GM19372 (cell line): Measurements from ENCODE around the gene APOH.

Experiments
- ATAC-seq: cut with Tn5 transposase; IDR thresholded peaks from one replicate; pipeline ENCODE4 v1.9.1; 2021; ENCODE audit warnings: mild to moderate bottlenecking, low read depth, moderate library complexity; ENCODE audit not compliant: unreplicated experiment

The APOH gene

DNA sequence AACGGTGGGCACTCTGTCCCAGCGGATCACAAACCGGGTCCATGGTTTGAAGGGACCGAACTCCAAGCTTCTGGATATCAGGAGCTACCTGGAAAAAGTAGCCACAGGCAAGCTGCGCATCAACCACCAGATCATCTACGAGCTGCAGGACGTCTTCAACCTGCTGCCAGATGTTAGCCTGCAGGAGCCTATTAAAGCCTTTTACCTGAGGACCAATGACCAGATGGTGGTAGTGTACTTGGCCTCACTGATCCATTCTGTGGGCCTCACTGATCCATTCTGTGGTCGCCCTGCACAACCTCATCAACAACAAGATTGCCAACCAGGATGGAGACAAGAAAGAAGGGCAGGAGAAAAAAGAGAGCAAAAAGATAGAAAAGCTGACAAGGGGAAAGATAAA lies 31.0 kb downstream of the APOH start:
- no peak for ATAC-seq

DNA sequence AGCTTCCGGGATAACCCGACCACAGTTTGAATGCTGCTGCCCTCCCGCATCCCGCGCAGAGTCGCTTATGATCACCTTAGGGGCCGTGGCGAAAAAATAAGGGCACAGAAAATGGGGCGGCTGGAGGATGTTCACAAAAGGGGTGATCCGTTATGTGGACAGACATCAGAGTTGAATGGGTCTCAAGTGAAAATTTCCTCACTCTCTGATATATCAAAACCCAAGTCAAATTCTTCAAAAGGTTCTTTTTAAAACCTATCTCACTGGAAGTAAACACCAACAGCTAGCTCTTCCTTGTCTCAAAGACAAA lies 36.9 kb downstream of the APOH start:
- no peak for ATAC-seq

DNA sequence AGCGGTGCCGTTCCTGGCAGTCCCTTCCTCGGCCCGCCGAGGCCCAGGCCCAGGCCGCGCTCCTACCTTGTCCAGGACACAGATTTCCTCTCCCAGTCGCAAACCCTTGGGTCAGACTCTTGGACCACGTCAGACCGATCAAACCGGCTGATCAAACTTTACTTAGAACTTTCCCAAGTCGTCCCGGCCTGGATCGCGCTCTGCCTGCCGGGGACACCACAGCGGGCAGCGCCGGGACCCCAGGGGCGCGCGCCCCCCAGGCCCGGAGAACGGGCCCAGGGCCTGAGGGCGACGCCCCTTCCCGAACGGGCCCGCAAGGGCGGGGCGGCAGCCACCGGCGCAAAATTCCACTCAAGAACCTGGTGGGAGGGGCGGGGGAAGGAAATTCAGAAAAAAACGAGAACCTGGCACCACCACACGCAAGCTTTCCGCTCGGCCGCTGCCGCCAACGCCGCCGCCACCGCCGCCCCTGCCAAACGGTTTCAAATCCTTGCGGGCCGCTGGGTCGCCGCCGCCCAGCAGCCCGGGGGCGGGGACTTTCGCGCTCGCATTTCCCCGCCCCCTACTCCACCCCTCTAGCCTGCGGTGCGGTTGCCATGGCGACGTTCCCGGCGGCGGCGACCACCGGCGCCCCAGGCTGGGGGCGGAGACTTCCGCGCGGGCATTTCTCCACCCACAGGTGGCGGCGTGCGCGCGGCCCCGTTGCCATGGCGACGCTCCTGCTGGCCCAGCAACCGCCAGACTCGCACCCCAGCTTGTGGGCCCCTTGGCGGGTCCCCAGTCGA lies 37.4 kb downstream of the APOH start, which contains the start of gene CEP112:
Gene CEP112 (minus strand): TSS at position 541 of the 785 bp plus-strand sequence.
- no peak for ATAC-seq

DNA sequence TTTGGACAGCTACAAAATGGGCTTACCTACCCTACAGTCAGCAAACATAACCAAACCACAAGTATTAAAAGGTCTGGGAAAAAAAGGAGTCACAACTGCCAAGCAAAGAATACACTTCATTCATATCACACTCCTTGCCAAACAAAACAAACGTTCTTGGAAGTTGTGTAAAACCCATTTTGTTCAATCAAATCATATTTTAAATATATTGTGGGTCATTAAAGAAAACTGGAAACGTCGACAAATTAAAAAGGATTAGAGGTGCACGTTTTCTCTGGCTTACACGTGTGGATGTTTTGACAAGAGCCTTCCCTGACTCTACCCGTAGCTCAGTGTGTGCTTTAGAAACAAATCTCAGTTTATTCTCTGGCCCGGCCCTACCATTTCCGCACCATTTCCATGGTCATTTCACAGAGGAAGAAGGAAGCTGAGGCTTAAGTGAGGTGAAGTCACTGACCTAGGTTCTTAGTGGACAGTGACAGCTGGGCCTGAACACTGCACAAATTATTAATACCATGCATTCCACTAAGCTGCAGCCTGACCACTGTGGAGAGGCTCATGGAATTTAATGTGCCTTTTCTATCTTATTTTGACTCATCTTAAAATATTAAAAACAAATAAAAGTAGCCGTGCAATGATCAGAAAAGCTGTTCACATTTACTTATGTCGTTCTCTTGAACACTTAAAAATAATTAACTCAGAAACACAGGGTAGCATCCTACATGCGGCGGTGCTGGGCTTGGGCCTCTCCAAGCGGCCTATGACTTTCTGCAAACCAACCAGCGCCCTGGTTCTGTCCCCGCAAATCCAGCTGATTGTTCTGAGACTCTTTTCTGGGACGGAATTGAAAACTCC lies 38.2 kb downstream of the APOH start:
- ATAC-seq: no peak

DNA sequence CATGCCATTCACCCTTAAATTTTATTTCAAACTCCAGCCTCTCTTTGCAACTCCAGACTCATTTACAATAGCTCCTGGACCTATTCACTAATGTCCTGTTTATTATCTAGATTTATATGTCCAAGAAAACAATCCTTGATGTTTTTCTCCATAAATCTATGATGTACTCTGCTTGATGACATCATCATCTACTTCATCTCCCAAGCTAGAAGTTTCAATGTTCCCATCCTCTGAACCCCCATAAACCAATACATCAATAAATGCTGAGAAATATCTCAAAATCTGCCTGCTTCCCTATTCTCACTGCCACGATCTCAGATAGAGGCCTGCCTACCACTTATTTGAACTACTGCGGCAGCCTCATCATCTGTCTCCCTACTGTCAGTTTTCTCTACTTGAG lies 41.5 kb downstream of the APOH start:
- no peak for ATAC-seq

DNA sequence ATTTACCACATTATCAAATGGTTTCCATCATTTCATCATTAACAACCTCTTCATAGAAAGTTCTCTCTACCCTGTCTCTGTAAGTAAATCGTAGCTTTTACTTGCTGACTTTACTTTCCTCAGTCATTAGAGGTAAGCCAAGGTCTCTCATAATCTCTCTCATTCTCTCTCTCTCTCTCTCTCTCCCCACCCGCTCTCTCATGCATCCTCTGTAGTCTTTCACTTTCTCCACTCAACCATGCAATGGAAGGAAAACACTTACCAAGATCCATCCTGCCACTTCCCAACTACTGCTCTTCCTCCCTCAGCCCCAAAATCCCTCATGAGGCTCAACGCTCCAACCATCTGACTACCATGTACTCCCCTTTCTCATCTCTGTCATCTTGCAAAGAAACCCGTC lies 43.4 kb downstream of the APOH start:
- no peak for ATAC-seq

DNA sequence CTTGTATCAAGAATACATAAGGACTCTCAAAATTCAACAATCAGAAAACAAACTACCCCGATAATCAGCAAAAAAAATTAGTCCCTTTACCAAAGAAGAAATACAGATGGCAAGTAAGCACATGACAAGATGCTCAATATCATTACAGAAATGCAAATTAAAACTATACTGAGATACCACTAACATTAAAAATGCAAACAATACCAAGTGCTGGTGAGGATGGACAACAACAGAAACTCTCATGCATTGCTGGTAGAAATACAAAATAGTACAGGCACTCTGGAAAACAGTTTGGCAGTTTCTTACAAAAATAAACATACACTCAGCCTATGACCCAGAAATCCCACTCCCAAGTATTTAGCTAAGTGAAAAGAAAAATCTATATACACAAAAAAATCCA lies 44.8 kb downstream of the APOH start:
- ATAC-seq: no peak

DNA sequence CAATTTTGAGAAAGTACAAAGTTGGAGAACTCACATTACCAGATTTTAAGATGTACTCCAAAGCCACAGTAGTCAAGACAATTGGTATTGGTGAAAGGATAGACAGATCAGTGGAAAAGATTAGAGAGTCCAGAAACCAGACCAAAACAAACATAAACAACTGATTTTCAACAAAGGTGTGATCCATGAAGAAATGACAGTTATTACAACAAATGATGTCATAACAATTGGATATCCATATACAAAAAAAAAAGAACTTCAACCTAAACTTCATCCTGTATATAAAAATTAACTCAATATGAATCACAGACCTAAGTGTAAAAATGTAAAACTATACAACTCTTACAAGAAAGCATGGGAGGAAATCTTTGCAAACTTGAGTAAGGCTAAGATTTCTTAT lies 45.7 kb downstream of the APOH start:
- ATAC-seq: no peak

DNA sequence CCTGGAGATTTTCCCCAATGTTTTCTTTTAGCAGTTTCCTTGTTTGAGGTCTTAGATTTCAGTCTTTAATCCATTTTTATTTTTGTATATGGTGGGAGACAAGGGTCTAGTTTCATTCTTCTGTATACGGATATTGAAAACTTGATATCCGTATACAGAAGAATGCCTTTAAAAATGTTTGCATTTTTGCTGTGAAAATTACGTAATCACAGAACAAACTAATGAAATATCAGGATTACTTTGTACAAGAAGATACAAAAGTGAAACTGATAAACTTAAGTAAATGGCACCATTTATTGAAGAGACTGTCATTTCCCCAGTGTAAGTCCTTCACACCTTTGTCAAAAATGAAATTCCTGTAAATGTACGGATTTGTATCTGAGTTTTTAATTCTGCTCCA lies 50.6 kb downstream of the APOH start:
- ATAC-seq: no peak

DNA sequence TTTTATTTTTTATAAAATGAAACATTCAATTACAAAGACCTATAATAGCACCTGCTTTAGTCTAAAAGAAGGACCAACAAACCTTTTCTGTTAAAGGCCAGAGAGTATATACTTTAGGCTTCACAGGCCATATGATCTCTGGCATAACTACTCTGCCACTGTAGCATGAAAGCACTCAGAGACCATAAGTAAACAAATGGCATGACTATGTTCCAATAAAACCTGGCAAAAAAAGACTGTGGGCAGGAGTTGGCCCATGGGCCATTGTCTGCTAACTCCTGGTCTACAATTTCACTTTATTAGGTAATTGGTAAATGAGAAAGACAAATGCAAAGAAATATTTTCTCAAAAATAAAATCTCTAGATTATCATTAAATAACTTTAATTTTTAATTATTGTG lies 52.2 kb downstream of the APOH start:
- ATAC-seq: no peak

DNA sequence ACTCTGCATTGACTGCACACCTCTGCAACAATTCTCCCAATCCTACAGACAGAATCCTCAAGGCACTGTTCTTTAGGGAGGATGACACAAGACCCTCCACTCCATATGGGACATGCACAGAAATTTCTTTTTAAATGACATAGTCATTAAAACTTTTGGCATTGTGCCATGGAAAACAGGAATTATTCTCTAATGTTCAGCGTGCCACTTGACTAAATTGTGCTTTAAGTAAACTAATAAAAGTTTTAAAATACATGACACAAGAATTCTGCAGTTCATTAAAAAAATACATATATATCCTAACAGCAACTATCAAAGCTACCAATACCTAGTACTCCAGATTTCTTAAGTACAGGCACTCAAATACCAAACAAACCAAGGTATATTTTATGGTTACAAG lies 53.3 kb downstream of the APOH start:
- ATAC-seq: no peak

DNA sequence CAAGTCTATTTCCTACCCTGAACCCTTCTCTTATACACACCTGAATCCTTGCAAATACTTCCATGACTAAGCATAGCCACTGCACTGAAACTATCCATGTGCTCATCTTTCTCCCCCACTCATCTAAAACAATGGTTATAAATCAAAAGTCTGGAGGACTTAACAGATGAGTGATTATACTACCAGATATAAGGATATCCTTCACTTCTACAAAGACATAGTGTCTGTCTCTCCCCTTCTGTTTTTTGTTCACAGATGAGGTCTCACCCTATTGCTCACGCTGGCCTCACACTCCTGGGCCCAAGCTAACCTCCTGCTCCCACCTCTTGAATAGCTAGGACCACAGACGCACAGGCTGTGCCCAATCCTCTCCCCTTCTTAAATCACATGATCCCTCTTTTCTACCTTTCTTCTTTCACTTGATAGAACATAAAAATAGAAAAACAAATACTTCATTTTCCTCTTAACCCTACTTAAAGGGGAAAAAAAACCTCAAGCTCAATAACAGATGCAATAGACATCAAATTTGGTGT lies 56.5 kb downstream of the APOH start:
- ATAC-seq: no peak

DNA sequence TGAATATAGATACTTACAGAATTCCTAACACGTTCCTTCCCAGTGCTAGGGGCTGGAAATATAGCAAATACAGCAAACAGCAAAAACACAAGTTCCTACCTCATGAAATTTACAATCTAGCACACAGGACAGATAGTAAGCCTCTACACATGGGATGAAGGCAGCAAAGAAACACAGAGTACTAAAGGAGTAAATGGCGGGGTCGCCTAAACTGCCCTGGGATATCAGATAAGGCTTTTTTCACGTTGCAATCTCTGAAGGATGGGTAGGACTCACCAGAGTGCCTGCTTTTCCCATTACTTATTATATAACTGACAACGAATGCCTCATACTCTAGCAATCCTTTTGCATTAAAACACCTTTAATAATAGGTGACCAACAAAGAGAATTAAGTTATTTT lies 57.1 kb downstream of the APOH start:
- ATAC-seq: no peak

DNA sequence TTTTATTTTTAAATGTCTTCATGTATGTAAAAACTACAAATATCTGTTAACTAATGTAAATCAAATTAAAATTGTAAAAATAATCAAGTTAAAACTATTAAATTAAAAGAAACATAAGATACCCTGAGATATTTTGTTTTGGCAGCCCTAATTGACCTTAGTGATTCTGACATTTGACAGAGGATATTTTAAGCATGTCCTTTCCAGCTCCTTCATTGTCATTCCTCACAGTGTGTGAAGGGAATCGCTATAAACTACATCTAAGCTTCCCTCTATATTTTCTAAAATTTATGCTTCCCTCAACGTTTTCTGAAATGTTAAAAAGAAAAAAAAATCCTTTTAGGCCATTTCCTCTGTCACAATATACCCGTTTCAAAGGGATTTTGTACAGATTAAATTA lies 57.5 kb downstream of the APOH start:
- no peak for ATAC-seq

DNA sequence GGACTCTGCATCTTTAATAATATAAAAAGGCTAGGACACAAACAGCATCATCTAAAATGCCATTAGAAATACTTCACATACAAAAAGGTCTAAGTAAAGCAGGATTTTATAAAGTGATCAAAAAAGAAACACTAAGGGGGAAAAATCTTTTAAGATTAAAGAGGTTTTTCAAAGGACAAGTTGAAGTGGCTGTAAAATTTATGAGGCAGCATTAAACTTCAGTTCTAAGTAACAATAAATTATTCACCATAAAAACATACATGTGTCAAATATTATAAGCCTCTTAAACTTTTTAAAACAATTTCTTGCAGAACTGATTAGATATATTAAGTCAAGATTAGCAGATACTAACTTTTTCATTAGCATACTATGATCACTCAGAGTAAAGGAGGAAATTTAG lies 58.0 kb downstream of the APOH start:
- ATAC-seq: no peak

DNA sequence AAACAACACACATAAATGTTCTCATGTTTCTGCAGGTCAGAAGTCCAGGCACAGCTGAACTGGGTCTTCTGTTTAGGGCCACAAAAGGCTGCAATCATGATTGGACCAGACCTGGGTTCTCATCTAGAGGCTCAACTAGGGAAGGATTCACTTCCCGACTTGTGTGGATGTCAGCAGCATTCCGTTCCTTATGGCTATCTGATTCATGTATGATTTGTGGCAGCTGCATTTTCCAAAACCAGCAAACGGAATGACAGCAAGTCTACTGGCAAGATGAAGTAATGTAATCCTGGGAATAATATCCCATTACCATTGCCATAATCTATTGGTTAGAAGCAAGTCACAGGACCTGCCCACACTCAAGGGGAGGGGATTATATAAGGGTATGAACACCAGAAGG lies 59.4 kb downstream of the APOH start:
- no peak for ATAC-seq

DNA sequence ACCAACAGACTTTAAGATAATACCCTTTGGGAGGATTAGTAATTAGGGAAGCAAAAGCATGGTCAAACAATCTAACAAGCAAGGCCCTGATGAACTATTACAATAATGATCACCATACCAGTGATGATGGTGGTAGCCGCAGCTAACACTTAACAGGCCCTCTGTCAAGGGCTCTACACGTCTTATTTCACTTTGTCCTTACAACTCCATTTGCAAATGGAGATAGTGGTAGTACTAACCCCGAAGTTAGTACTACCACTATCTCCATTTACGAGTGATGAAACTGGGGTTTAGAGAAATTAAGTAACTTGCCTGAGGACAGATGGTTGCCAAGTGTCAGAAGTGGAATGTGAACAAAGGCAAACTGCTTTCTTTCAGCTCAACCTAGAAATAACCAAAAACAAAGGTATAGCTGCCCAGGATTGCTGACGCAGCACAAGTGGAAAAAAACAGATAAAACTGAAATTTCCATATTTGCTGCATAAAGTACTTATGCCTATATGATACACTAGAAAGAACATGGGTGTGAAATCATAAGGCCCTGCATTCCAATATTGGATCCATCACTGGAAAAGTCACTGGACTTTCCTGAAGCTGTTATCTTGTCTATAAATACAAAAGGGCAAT lies 61.9 kb downstream of the APOH start:
- no peak for ATAC-seq

DNA sequence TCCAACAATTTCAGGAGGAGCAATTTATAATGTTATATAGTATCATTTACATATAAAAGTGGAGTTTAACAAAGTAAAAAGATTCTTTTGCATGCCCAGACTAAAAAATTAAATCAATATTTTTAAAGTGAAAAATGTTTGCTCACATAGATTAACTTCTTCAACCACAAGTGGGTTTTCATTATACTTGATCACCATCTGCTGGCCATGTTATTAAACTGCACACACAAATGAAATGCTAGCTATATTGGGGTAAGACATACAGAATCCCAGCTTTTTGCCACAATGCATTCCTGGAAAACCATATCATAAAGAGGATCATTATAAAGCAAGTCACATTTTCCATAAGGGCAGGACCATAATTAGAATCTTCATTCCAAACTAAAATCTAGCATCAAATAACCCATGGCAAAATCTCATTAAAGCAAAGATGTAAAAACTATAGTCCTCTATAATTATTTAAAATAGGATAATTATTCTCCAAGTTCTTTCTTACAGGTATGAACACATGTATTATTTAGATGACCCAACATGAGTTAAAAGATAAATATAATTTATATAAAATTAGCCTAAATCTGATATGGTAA lies 63.6 kb downstream of the APOH start:
- ATAC-seq: no peak
